Measurements from ENCODE around the gene HOXB1. TPM values are rescaled to one million over a fixed set of nuclear protein-coding genes. Genes with fewer than 3 reads are reported as not detected.
"Not testable (repeated sequence)": the region's sequence is repeated elsewhere in the genome, so short reads cannot be mapped to it uniquely, and the experiment has no call there.

HOXB1 gene
- total RNA-seq, 1 experiment from 2014 or later, result 4.5 TPM

GRCh38 chr17:48544349-48545021 lies 13.7 kb upstream of the HOXB1 start:
- no peaks in the 10 kb centered on the region for H3K36me3 ChIP-seq (replicated peaks; ENCODE audit: control insufficient read depth, insufficient read depth, low read length)
- peaks cover 85% of the 10 kb centered on the region for H3K27me3 ChIP-seq (ENCODE audit: control insufficient read depth, insufficient read depth, low read length)
- peak; percentile 86 for DNase-seq
- peak overlapping the region; percentile 58; the same call in 1 of the 2 replicates for H3K4me3 ChIP-seq (ENCODE audit: insufficient read depth, low read depth, low read length)

GRCh38 chr17:48543854-48544348 lies 13.1 kb upstream of the HOXB1 start:
- H3K27me3 ChIP-seq (ENCODE audit: control insufficient read depth, insufficient read depth, low read length), result peaks cover 87% of the 10 kb centered on the region
- peak overlapping the region; percentile 58; the same call in 1 of the 2 replicates for H3K4me3 ChIP-seq (ENCODE audit: insufficient read depth, low read depth, low read length)
- H3K36me3 ChIP-seq (replicated peaks; ENCODE audit: control insufficient read depth, insufficient read depth, low read length), result no peaks in the 10 kb centered on the region
- DNase-seq, result no peak

GRCh38 chr17:48543107-48543853 lies 12.5 kb upstream of the HOXB1 start:
- Histone ChIP-seq H3K27me3 (ENCODE audit: control insufficient read depth, insufficient read depth, low read length) (peaks cover 87% of the 10 kb centered on the region), H3K4me3 (ENCODE audit: insufficient read depth, low read depth, low read length) (peak overlapping the region; percentile 58), H3K36me3 (replicated peaks; ENCODE audit: control insufficient read depth, insufficient read depth, low read length) (no peaks in the 10 kb centered on the region)
- peak; percentile 87 for DNase-seq

GRCh38 chr17:48542698-48543106 lies 11.9 kb upstream of the HOXB1 start:
- Histone ChIP-seq H3K27me3 (ENCODE audit: control insufficient read depth, insufficient read depth, low read length) (peaks cover 83% of the 10 kb centered on the region), H3K36me3 (replicated peaks; ENCODE audit: control insufficient read depth, insufficient read depth, low read length) (no peaks in the 10 kb centered on the region), H3K4me3 (ENCODE audit: insufficient read depth, low read depth, low read length) (peak overlapping the region; percentile 58)
- no peak for DNase-seq

GRCh38 chr17:48542114-48542656 lies 11.4 kb upstream of the HOXB1 start:
- Histone ChIP-seq H3K36me3 (replicated peaks; ENCODE audit: control insufficient read depth, insufficient read depth, low read length) (no peaks in the 10 kb centered on the region), H3K27me3 (ENCODE audit: control insufficient read depth, insufficient read depth, low read length) (peaks cover 78% of the 10 kb centered on the region), H3K4me3 (ENCODE audit: insufficient read depth, low read depth, low read length) (peak overlapping the region; percentile 58)
- DNase-seq, result peak; percentile 58

GRCh38 chr17:48541577-48542113 lies 10.8 kb upstream of the HOXB1 start:
- peak overlapping the region; percentile 58 for H3K4me3 ChIP-seq (ENCODE audit: insufficient read depth, low read depth, low read length)
- DNase-seq, result peak; percentile 82
- no peaks in the 10 kb centered on the region for H3K36me3 ChIP-seq (replicated peaks; ENCODE audit: control insufficient read depth, insufficient read depth, low read length)
- peaks cover 72% of the 10 kb centered on the region for H3K27me3 ChIP-seq (ENCODE audit: control insufficient read depth, insufficient read depth, low read length)

- Histone ChIP-seq H3K27me3 (ENCODE audit: control insufficient read depth, insufficient read depth, low read length) (peaks cover 67% of the 10 kb centered on the region), H3K36me3 (replicated peaks; ENCODE audit: control insufficient read depth, insufficient read depth, low read length) (no peaks in the 10 kb centered on the region), H3K4me3 (ENCODE audit: insufficient read depth, low read depth, low read length) (peak overlapping the region; percentile 58)
- DNase-seq, result no peak
These were observed 10.3 kb upstream of the HOXB1 start for GRCh38 chr17:48541036-48541576.

- H3K4me3 ChIP-seq (ENCODE audit: insufficient read depth, low read depth, low read length), result no peak overlapping the region
- no peak for DNase-seq
These were observed 9.4 kb upstream of the HOXB1 start for GRCh38 chr17:48540213-48540612.

GRCh38 chr17:48539177-48539576 lies 8.4 kb upstream of the HOXB1 start:
- no peaks in the 10 kb centered on the region for H3K36me3 ChIP-seq (replicated peaks; ENCODE audit: control insufficient read depth, insufficient read depth, low read length)
- peaks cover 50% of the 10 kb centered on the region for H3K27me3 ChIP-seq (ENCODE audit: control insufficient read depth, insufficient read depth, low read length)
- DNase-seq, result no peak
- no peak overlapping the region for H3K4me3 ChIP-seq (ENCODE audit: insufficient read depth, low read depth, low read length)

More at GRCh38 chr17:48540213-48540612, 9.4 kb upstream of the HOXB1 start:
- Histone ChIP-seq H3K27me3 (ENCODE audit: control insufficient read depth, insufficient read depth, low read length) (peaks cover 58% of the 10 kb centered on the region), H3K36me3 (replicated peaks; ENCODE audit: control insufficient read depth, insufficient read depth, low read length) (no peaks in the 10 kb centered on the region)

GRCh38 chr17:48537316-48537715 lies 6.5 kb upstream of the HOXB1 start:
- no peak for DNase-seq
- peaks cover 37% of the 10 kb centered on the region for H3K27me3 ChIP-seq (ENCODE audit: control insufficient read depth, insufficient read depth, low read length)
- H3K4me3 ChIP-seq (ENCODE audit: insufficient read depth, low read depth, low read length), result no peak overlapping the region
- H3K36me3 ChIP-seq (replicated peaks; ENCODE audit: control insufficient read depth, insufficient read depth, low read length), result no peaks in the 10 kb centered on the region

GRCh38 chr17:48535793-48536559 lies 5.2 kb upstream of the HOXB1 start:
- not testable (repeated sequence) for H3K36me3 ChIP-seq (replicated peaks; ENCODE audit: control insufficient read depth, insufficient read depth, low read length); DNase-seq; H3K4me3 ChIP-seq (ENCODE audit: insufficient read depth, low read depth, low read length)
- peaks cover 37% of the 10 kb centered on the region for H3K27me3 ChIP-seq (ENCODE audit: control insufficient read depth, insufficient read depth, low read length)

GRCh38 chr17:48532261-48532660 lies 1.4 kb upstream of the HOXB1 start:
- DNase-seq, result no peak
- Histone ChIP-seq H3K36me3 (replicated peaks; ENCODE audit: control insufficient read depth, insufficient read depth, low read length) (no peaks in the 10 kb centered on the region), H3K4me3 (ENCODE audit: insufficient read depth, low read depth, low read length) (no peak overlapping the region), H3K27me3 (ENCODE audit: control insufficient read depth, insufficient read depth, low read length) (peaks cover 53% of the 10 kb centered on the region)

GRCh38 chr17:48530208-48530886 lies 464 bp downstream of the HOXB1 start:
- H3K27me3 ChIP-seq (ENCODE audit: control insufficient read depth, insufficient read depth, low read length), result peaks cover 71% of the 10 kb centered on the region
- peak; percentile 72 for DNase-seq
- H3K4me3 ChIP-seq (ENCODE audit: insufficient read depth, low read depth, low read length), result peak overlapping the region; percentile 17
- no peaks in the 10 kb centered on the region for H3K36me3 ChIP-seq (replicated peaks; ENCODE audit: control insufficient read depth, insufficient read depth, low read length)
